Astrocyte of the hippocampus (primary cell): ENCODE measurements around the gene SPRED1.

Experiments
- DNase-seq: peaks from one replicate; pipeline ENCODE4 v3.0.0; 2011; ENCODE audit warnings: low read depth, low spot score

SPRED1 gene

DNA sequence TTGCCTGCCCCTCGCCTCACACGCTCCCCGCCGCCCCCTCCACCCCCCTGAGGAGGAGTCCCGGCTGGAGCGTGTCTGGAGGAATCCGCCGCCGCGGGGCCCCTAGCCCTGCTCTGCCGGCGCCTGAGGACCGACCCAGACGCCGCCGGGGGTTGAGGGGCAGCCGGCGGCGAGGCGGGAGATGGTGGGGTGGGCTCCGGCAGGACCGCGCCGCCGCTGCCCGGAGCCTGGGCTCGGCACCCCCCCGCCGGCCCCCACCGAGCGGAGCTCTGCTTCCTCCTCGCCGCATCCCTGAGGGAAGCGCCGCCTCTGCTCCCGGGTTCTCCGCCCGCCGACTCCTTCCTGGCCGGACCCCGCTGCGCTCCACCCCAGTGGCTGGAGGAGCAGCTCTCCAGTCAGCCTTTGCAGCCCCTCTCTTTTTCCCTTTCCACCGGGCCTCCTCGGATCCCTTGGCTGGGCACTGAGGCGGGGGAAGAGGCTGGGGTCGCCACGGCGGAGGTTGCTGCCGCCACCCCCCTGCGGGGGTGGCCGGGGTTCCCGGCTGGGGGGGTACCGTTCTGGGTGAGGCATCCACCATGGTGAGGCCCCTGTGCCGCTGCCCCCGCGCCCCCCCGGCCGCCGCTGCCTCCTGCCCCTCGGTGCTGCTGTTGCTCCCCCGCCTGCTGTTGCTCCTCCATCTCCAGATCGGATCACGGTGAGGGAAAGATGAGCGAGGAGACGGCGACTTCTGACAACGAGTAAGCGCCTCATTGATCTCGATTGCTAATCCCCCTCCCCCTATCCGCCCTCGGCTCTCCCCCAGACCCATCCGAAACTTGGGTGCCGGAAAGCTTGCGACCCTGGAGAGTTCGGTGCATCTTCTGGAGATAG lies at the start of gene SPRED1:
Gene SPRED1, plus strand, starts transcription at position 356 of the 870 bp plus-strand sequence. Its CDS starts 350 bp downstream, at position 706.
- peak; percentile 46 for DNase-seq

DNA sequence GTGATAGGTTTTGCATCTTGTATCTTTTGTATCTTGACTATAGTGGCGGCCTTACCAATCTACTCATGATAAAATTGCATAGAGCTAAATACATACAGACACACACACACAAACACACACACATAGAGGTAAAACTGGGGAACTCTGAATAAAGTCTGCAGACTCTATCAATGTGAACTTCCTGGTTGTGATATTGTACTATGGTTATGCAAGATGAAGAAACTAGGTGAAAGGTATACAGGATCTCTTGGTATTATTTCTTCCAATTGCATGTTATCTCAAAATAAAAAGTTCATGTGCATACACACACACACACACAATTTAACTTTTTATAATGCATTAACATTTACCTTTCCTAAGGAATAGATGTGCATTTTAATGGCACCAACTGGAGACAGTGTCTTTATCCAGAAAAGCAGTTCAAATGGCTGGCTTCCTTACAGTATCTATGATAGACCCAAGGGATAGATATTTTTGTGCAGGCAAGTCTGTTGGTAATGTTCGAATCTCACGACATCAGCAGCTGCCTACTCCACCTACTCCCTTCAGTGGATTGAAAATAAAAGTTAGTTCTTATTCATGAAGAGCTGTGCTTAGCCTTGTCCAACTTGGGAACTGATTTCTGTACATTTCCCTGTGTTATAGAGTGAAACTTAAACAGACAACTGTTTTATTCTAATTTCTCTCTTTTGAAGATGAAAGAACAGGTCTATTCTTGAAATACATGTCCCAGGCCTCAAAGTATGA lies 46.9 kb upstream of the SPRED1 start:
- no peak for DNase-seq

GRCh38 chr15:38207621-38208020 lies 45.0 kb upstream of the SPRED1 start:
- DNase-seq: no peak

DNA sequence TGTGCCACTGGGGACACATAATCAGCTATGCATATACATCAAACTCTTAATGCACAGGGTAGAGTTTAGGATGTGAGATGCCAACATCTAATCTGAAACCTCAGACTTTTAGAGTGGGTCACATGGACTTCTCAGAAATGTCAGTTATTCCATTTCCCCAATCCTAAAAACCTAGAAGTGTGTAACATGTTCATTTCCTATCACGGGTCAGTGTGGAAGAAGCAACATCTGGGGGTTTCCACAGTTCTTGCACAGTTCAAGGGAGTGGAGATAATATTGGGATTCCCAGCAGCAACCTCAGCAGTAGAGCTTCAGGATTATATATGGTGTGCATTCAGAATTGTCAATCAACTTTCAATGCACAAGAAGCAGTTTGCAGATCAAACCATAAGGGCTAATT lies 44.4 kb upstream of the SPRED1 start:
- DNase-seq: no peak

DNA sequence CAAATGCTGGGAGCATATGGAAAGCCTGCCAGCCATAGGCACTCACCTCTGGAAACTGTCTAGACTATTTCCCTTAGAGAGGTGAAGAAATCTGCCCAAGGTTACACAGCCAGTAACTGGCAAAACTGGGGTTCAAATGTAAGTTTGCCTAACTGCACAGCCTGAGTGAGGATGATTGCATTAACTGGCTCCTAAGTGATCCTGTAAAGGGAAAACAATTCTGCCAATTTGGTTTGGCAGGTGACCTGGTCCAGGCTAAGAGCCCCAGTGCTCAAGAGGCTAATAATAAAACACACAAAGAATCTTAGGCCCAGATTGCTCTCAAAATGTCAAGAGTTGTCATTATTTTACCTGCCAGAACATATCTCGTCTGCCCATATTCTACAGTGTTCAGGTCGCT lies 43.9 kb upstream of the SPRED1 start:
- DNase-seq: no peak

DNA sequence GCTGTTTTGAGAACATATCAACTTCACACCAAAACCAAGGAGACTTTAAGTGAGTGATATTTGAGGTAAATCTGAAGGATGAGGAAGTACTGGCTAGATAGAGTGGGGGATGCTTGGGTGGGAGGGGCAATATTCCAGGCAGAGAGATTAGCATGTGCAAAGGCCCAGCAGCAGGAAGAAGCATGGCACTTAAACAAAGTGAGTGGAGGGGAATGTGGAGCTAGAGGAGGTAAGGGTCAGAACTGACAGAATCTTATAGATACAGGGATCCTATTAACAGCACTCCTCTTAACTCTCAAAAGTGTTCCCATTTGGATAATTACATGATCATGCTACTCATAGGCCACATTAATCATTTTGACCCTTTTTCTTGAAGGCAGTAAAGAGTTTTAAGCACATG lies 41.4 kb upstream of the SPRED1 start:
- no peak for DNase-seq

DNA sequence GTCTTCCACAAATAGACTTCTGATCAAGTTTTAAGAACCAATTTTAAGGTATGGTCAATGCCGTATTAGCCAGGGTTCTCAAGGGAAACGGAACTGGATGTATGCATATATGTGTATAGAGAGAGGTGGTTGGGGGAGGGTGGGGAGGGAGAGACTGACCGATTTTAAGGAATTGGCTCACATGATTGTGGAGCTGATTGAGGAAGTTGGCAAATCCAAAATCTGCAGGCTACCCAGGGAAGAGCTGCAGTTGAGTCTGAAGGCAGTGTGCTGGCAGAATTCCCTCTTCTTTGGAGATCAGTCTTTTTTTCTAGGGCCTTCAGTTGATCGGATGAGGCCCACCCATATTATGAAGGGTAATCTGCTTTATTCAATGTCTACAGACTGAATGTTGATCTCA lies 40.8 kb upstream of the SPRED1 start:
- DNase-seq: no peak

GRCh38 chr15:38212729-38213351 lies 39.8 kb upstream of the SPRED1 start:
- DNase-seq: no peak

GRCh38 chr15:38213356-38213755 lies 39.3 kb upstream of the SPRED1 start:
- no peak for DNase-seq

DNA sequence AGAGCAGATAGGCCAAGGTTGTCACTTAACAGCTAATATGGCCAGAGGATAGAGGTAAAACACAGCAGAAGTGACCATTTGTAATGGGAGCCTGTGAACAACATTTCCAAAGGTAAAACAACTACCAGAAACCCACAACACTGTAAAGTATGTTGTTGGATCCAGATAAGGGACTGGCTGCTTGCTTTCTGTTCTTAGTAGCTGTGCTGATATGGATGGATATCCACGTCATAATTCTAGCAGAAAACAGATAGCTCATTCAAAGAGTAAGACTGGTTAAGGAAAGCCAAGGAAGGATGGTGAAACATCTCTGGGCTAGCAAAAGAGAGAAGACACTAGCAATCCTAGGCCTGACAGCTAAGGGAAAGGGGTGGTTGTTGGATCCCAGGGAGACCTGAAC lies 36.9 kb upstream of the SPRED1 start:
- peak; percentile 28 for DNase-seq

DNA sequence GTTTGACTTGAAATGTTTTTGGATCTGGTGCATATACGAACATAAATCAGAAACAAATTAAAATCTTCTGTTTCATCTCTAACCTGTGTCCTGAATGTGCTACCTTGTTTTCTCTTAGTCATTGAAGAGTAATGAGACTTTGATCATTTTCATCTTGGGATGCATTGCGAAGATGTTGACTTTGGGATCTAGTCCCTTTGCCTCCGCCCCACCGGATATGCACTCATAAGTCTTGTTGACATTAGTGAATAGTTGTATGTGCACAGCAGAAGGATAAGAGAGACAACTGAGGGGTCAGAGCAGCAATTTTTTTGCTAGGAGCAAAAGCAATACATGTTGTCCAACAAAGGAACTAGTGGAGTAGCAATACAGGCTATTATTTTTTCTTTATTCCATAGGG lies 35.9 kb upstream of the SPRED1 start:
- no peak for DNase-seq

GRCh38 chr15:38217191-38217595 lies 35.4 kb upstream of the SPRED1 start:
- DNase-seq: peak; percentile 75

DNA sequence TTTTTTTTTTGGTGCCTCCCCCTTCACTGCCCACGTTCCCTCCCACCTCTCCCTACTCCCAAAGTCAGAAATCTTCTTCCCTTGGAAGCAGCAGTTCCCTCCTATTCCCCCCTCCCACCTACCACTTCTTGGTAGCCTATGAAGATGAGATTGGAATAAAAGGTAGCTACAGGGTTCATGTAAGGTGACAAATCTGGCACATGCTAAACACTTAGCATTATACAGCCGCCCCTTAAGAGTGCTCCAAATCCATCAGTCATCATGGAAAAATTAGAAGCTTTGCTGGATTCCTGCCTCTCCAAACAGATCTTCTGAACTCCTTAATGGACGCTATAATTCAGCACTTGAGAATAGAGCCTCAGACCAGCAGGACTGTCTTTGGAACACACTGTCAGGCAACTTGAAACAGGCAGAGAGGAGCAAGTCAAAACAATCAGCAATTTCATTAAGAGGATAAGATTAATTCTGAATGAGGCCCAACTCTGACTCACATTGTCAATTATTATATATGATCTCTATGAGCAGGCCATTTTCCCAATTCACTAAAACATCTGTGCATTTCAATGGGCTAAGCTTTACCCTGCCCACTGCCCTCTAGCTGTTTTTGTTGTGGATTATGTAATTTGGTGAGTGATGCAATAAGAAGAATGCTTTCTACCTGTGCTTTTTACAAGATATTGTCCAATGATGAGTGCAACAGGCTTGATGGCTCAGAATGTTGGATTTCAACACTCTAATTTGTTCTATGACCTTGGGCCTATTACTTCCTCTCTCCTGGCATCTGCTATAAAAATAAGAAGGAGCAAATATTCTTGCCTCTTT lies 34.6 kb upstream of the SPRED1 start:
- DNase-seq: peak; percentile 64

- no peak for DNase-seq
Measured at GRCh38 chr15:38220606-38221273, 31.9 kb upstream of the SPRED1 start.

GRCh38 chr15:38224486-38224885 lies 28.1 kb upstream of the SPRED1 start:
- no peak for DNase-seq

DNA sequence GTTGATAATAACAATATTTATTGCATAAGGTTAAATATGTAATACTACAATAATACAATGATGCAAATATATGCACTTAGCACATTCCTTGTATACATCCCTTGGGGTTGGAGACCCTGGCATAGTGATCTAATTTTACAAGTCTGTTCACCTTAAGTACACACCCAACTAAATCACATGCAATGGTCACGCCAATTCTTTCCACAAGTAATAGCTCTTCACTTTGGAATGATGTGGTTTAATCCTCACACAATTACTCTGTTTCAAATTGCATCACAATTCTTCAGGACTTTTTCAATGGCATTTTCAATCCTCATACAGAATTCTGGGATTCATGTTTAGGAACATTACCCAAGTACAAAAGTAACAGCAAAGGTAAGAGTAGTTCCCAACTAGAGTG lies 27.3 kb upstream of the SPRED1 start:
- peak; percentile 32 for DNase-seq

DNA sequence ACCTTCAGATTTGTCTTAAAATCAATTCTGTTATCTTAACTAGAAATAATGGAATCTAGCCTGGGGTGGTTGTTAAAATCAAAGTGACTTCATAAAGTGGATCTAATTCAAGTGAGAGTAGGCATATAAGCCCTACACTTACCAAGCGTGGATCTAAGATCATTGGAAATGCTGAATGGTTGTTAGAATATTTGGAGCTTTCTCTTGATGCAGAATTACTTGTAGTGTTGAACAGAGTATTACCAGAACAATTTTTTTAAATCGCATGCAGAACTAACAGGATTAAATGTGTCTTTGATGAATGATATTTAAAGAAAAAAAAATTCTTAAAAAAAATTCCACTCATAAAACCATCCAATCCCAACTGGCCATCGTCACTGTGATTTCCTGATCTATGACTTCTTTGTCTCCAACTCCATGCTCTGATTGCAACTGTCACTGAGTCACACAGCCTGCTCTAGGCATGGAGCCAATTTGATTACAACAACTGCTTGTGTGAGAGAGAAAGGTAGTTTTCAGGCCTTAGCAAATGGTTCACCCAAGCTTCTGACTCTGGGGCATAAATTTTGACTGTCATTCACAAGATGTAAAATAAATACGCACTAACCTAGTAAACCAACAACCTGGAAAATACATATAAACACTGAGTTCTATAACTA lies 25.9 kb upstream of the SPRED1 start:
- peak; percentile 85 for DNase-seq

DNA sequence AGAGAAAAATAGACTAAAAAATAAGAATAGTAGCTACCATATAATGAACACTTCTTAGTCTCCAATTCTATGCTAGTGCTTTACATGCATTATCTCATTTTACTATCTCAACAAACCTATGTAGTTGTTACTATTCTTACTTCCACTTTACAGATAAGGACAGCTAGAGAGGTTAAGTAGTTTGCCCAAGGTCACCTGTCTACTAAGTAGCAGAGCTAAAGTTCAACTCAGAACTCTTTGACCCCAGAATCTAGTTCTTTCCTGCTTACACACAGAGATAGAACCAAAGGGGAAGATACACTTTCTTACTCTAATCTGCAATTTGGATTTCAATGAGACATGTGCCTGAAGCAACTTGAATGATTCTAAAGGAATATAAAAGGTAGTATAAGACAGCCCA lies 24.7 kb upstream of the SPRED1 start:
- DNase-seq: no peak

DNA sequence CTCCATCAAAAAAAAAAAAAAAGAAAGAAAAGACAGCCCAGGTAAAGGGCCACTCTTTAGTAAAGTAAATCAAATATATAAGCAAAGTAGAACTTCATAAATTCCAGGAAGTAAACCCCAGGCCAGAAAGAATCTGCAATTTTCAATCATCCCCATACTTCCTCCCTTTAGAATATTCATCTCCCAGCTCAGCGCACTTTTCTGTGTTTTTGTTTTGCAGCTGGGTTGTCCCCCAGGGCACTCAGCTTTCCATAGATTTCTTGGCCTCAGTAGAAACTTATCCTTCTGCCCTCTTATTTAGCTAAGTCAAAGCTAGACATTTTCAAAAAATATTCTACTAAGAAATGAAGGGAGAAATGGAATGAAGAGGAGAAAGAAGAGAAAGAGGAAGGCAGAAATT lies 24.0 kb upstream of the SPRED1 start:
- no peak for DNase-seq

GRCh38 chr15:38229705-38230310 lies 22.8 kb upstream of the SPRED1 start:
- DNase-seq: no peak
